Measurements from ENCODE around the gene NR2F1. TPM values are rescaled to one million over a fixed set of nuclear protein-coding genes. Genes with fewer than 3 reads are reported as not detected.

NR2F1 gene
- total RNA-seq, 2 experiments from 2014 or later: not detected

GRCh38 chr5:93567424-93567823 lies 15.6 kb upstream of the NR2F1 start:
- H3K27me3 Mint-ChIP-seq: peaks cover 45% of the 10 kb centered on the region

GRCh38 chr5:93569300-93570160 lies 13.5 kb upstream of the NR2F1 start:
- DNase-seq: no peak
- POLR2A ChIA-PET: interaction anchor here (0.6 kb wide), 1 partner anchor 921 kb away, joined by 3 read pairs; no protein-coding TSS in a partner anchor
- no peak overlapping the region for H3K4me3 Mint-ChIP-seq

More at GRCh38 chr5:93567424-93567823, 15.6 kb upstream of the NR2F1 start:
- TF ChIP-seq CTCF (IDR thresholded peaks at IDR 0.05): no peak
- Mint-ChIP-seq H3K9me3 (no peaks in the 10 kb centered on the region), H3K27ac (no peak overlapping the region), H3K4me3 (no peak overlapping the region), H3K4me1 (ENCODE audit: low read depth) (peaks cover 22% of the 10 kb centered on the region), H3K36me3 (ENCODE audit: low read depth) (no peaks in the 10 kb centered on the region)
- intact Hi-C loops (cut with micrococcal nuclease): no loop called here
- ATAC-seq (no peak), DNase-seq (no peak)
- CTCF ChIA-PET: no interaction called here
- POLR2A ChIA-PET: no interaction called here

DNA sequence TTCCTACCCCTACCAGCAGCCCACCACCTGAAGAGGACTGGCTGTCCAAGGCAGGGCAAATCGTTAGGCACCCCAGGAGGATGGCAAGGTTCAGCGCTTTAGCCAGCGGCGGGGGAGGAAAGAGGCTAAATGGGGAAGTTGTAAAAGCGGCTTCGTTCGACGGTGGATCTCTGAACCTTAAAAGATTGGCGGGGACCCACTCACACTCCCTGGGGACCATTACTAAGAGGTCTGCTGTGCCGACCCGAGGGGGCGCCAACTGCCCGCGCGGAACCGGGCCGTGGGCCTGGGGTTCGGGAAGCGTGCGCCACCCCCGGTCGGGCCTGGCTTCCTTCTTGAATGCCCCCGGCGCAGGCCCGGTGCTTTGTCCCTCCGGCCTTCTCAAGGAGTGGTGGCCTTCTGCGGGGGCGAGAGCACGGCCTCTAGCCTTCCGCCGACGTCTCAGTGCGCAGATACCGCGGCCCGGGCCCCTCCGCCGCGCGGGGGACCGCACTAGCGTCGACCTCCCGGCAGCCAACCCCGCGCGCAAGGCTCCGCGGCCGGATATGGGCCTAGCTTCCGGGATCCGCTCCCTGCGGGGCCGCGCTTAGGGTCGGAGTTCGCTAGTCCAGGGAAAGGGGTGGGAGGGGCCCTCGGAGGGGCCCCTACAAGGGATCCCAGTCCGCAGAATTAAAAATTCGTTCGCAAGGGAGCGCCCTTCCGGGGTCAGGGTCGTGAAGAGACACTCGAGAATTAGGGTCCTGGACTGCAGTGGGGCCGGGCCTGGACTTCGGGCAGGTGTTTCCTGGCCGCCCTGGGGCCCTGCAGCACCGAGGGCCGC lies 12.5 kb upstream of the NR2F1 start:
- ChIA-PET POLR2A (no interaction called here), CTCF (interaction anchor here (1.2 to 1.4 kb wide), 2 partner anchors 37 to 48 kb away, joined by 3 read pairs; no protein-coding TSS in a partner anchor)
- DNase-seq (no peak), ATAC-seq (peak; percentile 66)
- Mint-ChIP-seq H3K9me3 (no peaks in the 10 kb centered on the region), H3K36me3 (ENCODE audit: low read depth) (no peaks in the 10 kb centered on the region), H3K27me3 (peaks cover 70% of the 10 kb centered on the region), H3K27ac (no peak overlapping the region), H3K4me1 (ENCODE audit: low read depth) (peaks cover 18% of the 10 kb centered on the region), H3K4me3 (no peak overlapping the region)
- no peak for TF ChIP-seq CTCF (IDR thresholded peaks at IDR 0.05)
- intact Hi-C loops (cut with micrococcal nuclease): loop anchor here (5.0 kb wide), 1 partner anchor 37 kb away; no protein-coding TSS in a partner anchor

More at GRCh38 chr5:93569300-93570160, 13.5 kb upstream of the NR2F1 start:
- CTCF ChIA-PET: no interaction called here
- no peak for TF ChIP-seq CTCF (IDR thresholded peaks at IDR 0.05)
- peaks cover 60% of the 10 kb centered on the region for H3K27me3 Mint-ChIP-seq
- H3K36me3 Mint-ChIP-seq (ENCODE audit: low read depth): no peaks in the 10 kb centered on the region
- H3K9me3 Mint-ChIP-seq: no peaks in the 10 kb centered on the region
- H3K27ac Mint-ChIP-seq: no peak overlapping the region
- peaks cover 19% of the 10 kb centered on the region for H3K4me1 Mint-ChIP-seq (ENCODE audit: low read depth)
- intact Hi-C loops (cut with micrococcal nuclease): loop anchor here (5.0 kb wide), 1 partner anchor 38 kb away; no protein-coding TSS in a partner anchor
- no peak for ATAC-seq

- Mint-ChIP-seq H3K27ac (no peak overlapping the region), H3K4me1 (ENCODE audit: low read depth) (peaks cover 18% of the 10 kb centered on the region), H3K27me3 (peaks cover 77% of the 10 kb centered on the region), H3K9me3 (no peaks in the 10 kb centered on the region), H3K36me3 (ENCODE audit: low read depth) (no peaks in the 10 kb centered on the region), H3K4me3 (peak overlapping the region; percentile 31)
- ATAC-seq: no peak
- no peak for DNase-seq
- intact Hi-C loops (cut with micrococcal nuclease): loop anchor here (5.0 kb wide), 1 partner anchor 36 kb away; no protein-coding TSS in a partner anchor
- ChIA-PET POLR2A (interaction anchor here (0.7 kb wide), 1 partner anchor 8 kb away, joined by 3 read pairs; no protein-coding TSS in a partner anchor), CTCF (interaction anchor here (1.0 to 1.5 kb wide), 4 partner anchors 16 to 47 kb away, joined by 3 to 5 read pairs (median 3); no protein-coding TSS in a partner anchor)
- TF ChIP-seq CTCF (IDR thresholded peaks at IDR 0.05): no peak
These were observed 11.7 kb upstream of the NR2F1 start for GRCh38 chr5:93571114-93571949.
